K562 (cell line): ENCODE measurements around the gene B3GALT4. TPM values are rescaled to one million over a fixed set of nuclear protein-coding genes. Genes with fewer than 3 reads are reported as not detected.

Experiments used
- ARID1B ChIP-seq: fragments of 450-650 bp; IDR thresholded peaks from 2 replicates; pipeline ENCODE4 v1.6.1; 2016; ENCODE audit warnings: antibody characterized with exemption, mild to moderate bottlenecking, inconsistent platforms
- BRCA1 ChIP-seq, 2 experiments: fragments of 450-650 bp in 1 of 2; sonication (generic) in 1 of 2; formaldehyde crosslinking in 1 of 2; IDR thresholded peaks; 2 replicates each; pipeline versions ENCODE4 v1.5.0 to v1.6.1; 2017 to 2020; ENCODE audit warnings: mild to moderate bottlenecking in 1 of 2, missing genetic modification reagents in 1 of 2
- DPF2 ChIP-seq: fragments of 450-650 bp; IDR thresholded peaks from 2 replicates; pipeline ENCODE4 v1.6.1; 2016
- ILK ChIP-seq: fragments of 450-650 bp; IDR thresholded peaks from 2 replicates; pipeline ENCODE4 v1.6.1; 2016; ENCODE audit warnings: missing genetic modification characterization, low read depth, mild to moderate bottlenecking, missing compliant biosample characterization, moderate library complexity, borderline replicate concordance
- KAT2B ChIP-seq: IDR thresholded peaks from one replicate; pipeline ENCODE4 v1.6.1; 2012; ENCODE audit warnings: low read depth, mild to moderate bottlenecking, control low read depth, inconsistent platforms, low read length, moderate library complexity
- KDM4B ChIP-seq, 2 experiments: fragments of 450-650 bp in 1 of 2; sonication (generic) in 1 of 2; IDR thresholded peaks; 2 replicates each; pipeline ENCODE4 v1.6.1; 2016 to 2017; ENCODE audit warnings: borderline replicate concordance in 2 of 2, antibody characterized with exemption in 1 of 2, low read depth in 1 of 2, mild to moderate bottlenecking in 1 of 2
- MAZ ChIP-seq, 2 experiments: fragments of 450-650 bp in 1 of 2; sonication (generic) in 1 of 2; formaldehyde crosslinking; IDR thresholded peaks in 1 of 2; conservative IDR thresholded peaks in 1 of 2; 2 replicates each; pipeline versions ENCODE4 v1.4.0 to v1.5.0; 2020; ENCODE audit warnings: mild to moderate bottlenecking in 1 of 2, missing genetic modification reagents in 1 of 2
- RHOXF2B ChIP-seq: fragments of 250-450 bp; sonication (Bioruptor Pico); conservative IDR thresholded peaks from 2 replicates; pipeline ENCODE4 v1.5.1; 2021
- SAP30 ChIP-seq: fragments of 200-600 bp; sonication (generic); IDR thresholded peaks from 2 replicates; pipeline ENCODE4 v1.6.1; 2012; ENCODE audit warnings: borderline replicate concordance, low read depth, mild to moderate bottlenecking, moderate library complexity, low read length, control low read depth, inconsistent platforms; ENCODE audit not compliant: insufficient read depth, poor library complexity, severe bottlenecking
- TCF7L2 ChIP-seq: fragments of 150-350 bp; IDR thresholded peaks from 2 replicates; pipeline ENCODE4 v1.6.1; 2016; ENCODE audit warnings: low read depth, mild to moderate bottlenecking, low read length, moderate library complexity
- TEAD4 ChIP-seq, 2 experiments: sonication (generic) in 1 of 2; formaldehyde crosslinking in 1 of 2; IDR thresholded peaks; 2 replicates each; pipeline versions ENCODE4 v1.6.1 to v1.8.0; 2012 to 2022; ENCODE audit warnings: borderline replicate concordance in 1 of 2, inconsistent platforms in 1 of 2, low read length in 1 of 2, mild to moderate bottlenecking in 1 of 2, missing genetic modification reagents in 1 of 2
- ZFP30 ChIP-seq: fragments of 250-450 bp; sonication (Bioruptor Pico); IDR thresholded peaks from 2 replicates; pipeline ENCODE4 v1.8.0; 2022; ENCODE audit warnings: moderate library complexity, mild to moderate bottlenecking, inconsistent platforms, borderline replicate concordance
- ZNF121 ChIP-seq: sonication (generic); formaldehyde crosslinking; conservative IDR thresholded peaks from 2 replicates; pipeline ENCODE4 v1.8.0; 2022; ENCODE audit warnings: missing genetic modification reagents
- ZNF133 ChIP-seq: fragments of 250-450 bp; sonication (Bioruptor Pico); IDR thresholded peaks from 2 replicates; pipeline ENCODE4 v1.4.0; 2020; ENCODE audit warnings: mild to moderate bottlenecking
- ZNF3 ChIP-seq: fragments of 250-450 bp; sonication (Bioruptor Pico); IDR thresholded peaks from 2 replicates; pipeline ENCODE4 v1.5.0; 2021; ENCODE audit warnings: mild to moderate bottlenecking, moderate library complexity
- ZNF347 ChIP-seq: fragments of 450-650 bp; formaldehyde crosslinking; IDR thresholded peaks from 2 replicates; pipeline ENCODE4 v1.4.0; 2020; ENCODE audit warnings: low read depth, mild to moderate bottlenecking, moderate library complexity
- ZNF57 ChIP-seq: fragments of 450-650 bp; formaldehyde crosslinking; IDR thresholded peaks from 2 replicates; pipeline ENCODE4 v1.4.0; 2020; ENCODE audit warnings: mild to moderate bottlenecking, moderate library complexity
- ZNF695 ChIP-seq: fragments of 450-650 bp; formaldehyde crosslinking; IDR thresholded peaks from 2 replicates; pipeline ENCODE4 v1.4.0; 2020; ENCODE audit warnings: mild to moderate bottlenecking, moderate library complexity
- ZZZ3 ChIP-seq: fragments of 450-650 bp; IDR thresholded peaks from 2 replicates; pipeline ENCODE4 v1.6.1; 2016; ENCODE audit warnings: antibody characterized with exemption, mild to moderate bottlenecking, moderate library complexity
- polyA plus RNA-seq, 8 experiments: library from polyadenylated mRNA; depleted of rRNA in 4 of 8; stranded (reverse) in 5 of 8; unstranded in 3 of 8; fragments of >200 nt; fragmentation: Nextera tagmentation in 2 of 8; fragmentation: Illumina TruSeq in 1 of 8; extraction: Ambion mirVana in 2 of 8; extraction: Trizol in 1 of 8; gene quantifications; 2 replicates each; pipeline versions ENCODE4 v1.2.1 to v1.2.3, GENCODE V29; 2011 to 2014; ENCODE audit warnings: inconsistent platforms in 1 of 8, missing spikeins in 1 of 8
- total RNA-seq, 7 experiments: library from RNA; depleted of rRNA in 6 of 7; stranded (reverse); fragments of >200 nt in 6 of 7; fragmentation: Illumina TruSeq in 2 of 7; extraction: Trizol in 2 of 7; gene quantifications; 2 replicates each; pipeline versions ENCODE4 v1.2.1 to v1.2.3, GENCODE V29; 2011 to 2021; ENCODE audit warnings: low replicate concordance in 1 of 7
- TF ChIP-seq, protein P1 (sequence below): fragments of 450-650 bp; IDR thresholded peaks from 2 replicates; pipeline ENCODE4 v1.6.1; 2018; ENCODE audit warnings: mild to moderate bottlenecking, low read depth; ENCODE audit not compliant: partially characterized antibody
- TF ChIP-seq, protein P2 (sequence below): fragments of 250-450 bp; sonication (Bioruptor Pico); IDR thresholded peaks from 2 replicates; pipeline ENCODE4 v1.5.1; 2021; ENCODE audit warnings: mild to moderate bottlenecking
- TF ChIP-seq, protein P3 (sequence below): sonication (generic); formaldehyde crosslinking; IDR thresholded peaks from 2 replicates; pipeline ENCODE4 v1.8.1; 2023; ENCODE audit warnings: mild to moderate bottlenecking, missing genetic modification reagents
- TF ChIP-seq, protein P4 (sequence below): sonication (generic); formaldehyde crosslinking; IDR thresholded peaks from 2 replicates; pipeline ENCODE4 v1.9.0; 2022; ENCODE audit warnings: mild to moderate bottlenecking, missing genetic modification reagents

Gene B3GALT4
- total and polyA plus RNA-seq, 9 of the 15 experiments (the other 6 are each of a cell fraction or from before 2014, with no cell fraction given): 0.11 to 1.3 (median 0.53) TPM; not detected in 1

DNA sequence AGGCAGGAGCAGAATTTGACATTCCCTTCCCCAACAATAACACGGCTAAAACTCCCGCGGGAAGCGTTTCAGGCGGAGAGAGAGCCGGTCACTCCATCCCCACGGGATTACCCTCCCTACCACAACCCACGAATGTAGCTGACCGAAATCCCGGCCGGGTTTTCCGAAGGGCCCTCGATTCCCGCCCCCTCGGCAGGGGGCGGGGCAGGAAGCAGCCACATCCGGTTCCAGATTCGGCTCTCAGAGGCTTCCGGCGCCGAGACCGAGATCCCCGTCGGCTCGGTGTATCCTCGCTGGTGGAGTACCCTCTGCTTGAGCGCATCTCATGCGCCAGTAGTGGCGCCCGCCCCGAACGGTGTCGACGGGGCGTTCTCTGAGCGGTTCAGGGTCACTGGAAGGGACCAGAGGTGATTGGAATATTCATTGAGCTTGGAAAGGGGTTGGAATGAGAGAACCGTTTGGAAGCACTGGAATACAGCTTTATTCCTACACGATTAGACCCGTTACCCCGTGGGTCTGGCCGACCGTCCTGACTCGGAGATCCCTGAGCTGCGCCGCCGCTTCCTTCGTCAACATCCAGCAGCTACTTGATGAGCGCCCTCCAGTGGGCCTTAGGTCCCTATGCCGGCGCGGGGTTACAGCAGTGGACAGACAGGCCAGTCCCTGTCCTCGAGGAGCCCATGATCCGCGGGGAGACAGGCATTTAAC is 22.5 kb downstream of the B3GALT4 start (continued):
- TF ChIP-seq, protein P1, sequence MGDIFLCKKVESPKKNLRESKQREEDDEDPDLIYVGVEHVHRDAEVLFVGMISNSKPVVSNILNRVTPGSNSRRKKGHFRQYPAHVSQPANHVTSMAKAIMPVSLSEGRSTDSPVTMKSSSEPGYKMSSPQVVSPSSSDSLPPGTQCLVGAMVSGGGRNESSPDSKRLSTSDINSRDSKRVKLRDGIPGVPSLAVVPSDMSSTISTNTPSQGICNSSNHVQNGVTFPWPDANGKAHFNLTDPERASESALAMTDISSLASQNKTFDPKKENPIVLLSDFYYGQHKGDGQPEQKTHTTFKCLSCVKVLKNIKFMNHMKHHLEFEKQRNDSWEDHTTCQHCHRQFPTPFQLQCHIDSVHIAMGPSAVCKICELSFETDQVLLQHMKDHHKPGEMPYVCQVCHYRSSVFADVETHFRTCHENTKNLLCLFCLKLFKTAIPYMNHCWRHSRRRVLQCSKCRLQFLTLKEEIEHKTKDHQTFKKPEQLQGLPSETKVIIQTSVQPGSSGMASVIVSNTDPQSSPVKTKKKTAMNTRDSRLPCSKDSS: no peak
- TF ChIP-seq ARID1B: peak; percentile 62
- TF ChIP-seq DPF2: peak; percentile 72; the same call in 1 of the 2 replicates
- no peak for TF ChIP-seq TEAD4 (IDR thresholded peaks at IDR 0.05; ENCODE audit: low read length)
- TF ChIP-seq TEAD4 (CRISPR knock-in tag; IDR thresholded peaks at IDR 0.05; ENCODE audit: borderline replicate concordance): peak; percentile 69; the same call in 1 of the 2 replicates
- TF ChIP-seq ZNF133 (CRISPR knock-in tag): no peak
- TF ChIP-seq SAP30: peak; percentile 61
- TF ChIP-seq ZFP30: no peak; the same call in 1 of the 2 replicates
- no peak; a peak in 1 of 4 replicates for TF ChIP-seq KDM4B (IDR thresholded peaks at IDR 0.05; ENCODE audit: borderline replicate concordance in 2 of 2, low read depth in 1 of 2)
- no peak for TF ChIP-seq BRCA1 (IDR thresholded peaks at IDR 0.05)
- no peak for TF ChIP-seq BRCA1 (CRISPR knock-in tag; IDR thresholded peaks at IDR 0.05)
- TF ChIP-seq ZNF347: 0 out of 2 replicates have a peak, but pooled peaks have one; percentile 15
- no peak for TF ChIP-seq ZNF695 (CRISPR knock-in tag)
- TF ChIP-seq, protein P2, sequence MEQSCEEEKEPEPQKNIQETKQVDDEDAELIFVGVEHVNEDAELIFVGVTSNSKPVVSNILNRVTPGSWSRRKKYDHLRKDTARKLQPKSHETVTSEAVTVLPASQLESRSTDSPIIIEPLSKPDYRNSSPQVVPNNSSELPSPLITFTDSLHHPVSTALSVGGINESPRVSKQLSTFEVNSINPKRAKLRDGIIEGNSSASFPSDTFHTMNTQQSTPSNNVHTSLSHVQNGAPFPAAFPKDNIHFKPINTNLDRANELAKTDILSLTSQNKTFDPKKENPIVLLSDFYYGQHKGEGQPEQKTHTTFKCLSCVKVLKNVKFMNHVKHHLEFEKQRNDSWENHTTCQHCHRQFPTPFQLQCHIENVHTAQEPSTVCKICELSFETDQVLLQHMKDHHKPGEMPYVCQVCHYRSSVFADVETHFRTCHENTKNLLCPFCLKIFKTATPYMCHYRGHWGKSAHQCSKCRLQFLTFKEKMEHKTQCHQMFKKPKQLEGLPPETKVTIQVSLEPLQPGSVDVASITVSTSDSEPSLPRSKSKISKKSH: no peak
- no peak for TF ChIP-seq ILK (tag)
- TF ChIP-seq TCF7L2: no peak
- peak; percentile 79 for TF ChIP-seq RHOXF2B
- TF ChIP-seq ZNF121: no peak
- TF ChIP-seq MAZ (CRISPR knock-in tag; conservative IDR thresholded peaks at IDR 0.05 in 1 of 2, IDR thresholded peaks at IDR 0.05 in 1 of 2): peak; percentile 14 to 68; a peak in 2 of 4 replicates
- TF ChIP-seq, protein P3, sequence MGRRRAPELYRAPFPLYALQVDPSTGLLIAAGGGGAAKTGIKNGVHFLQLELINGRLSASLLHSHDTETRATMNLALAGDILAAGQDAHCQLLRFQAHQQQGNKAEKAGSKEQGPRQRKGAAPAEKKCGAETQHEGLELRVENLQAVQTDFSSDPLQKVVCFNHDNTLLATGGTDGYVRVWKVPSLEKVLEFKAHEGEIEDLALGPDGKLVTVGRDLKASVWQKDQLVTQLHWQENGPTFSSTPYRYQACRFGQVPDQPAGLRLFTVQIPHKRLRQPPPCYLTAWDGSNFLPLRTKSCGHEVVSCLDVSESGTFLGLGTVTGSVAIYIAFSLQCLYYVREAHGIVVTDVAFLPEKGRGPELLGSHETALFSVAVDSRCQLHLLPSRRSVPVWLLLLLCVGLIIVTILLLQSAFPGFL (CRISPR knock-in tag): no peak
- peak; percentile 45; the same call in 1 of the 2 replicates for TF ChIP-seq ZNF3
- no peak for TF ChIP-seq ZZZ3
- TF ChIP-seq ZNF57 (CRISPR knock-in tag): no peak
- TF ChIP-seq, protein P4, sequence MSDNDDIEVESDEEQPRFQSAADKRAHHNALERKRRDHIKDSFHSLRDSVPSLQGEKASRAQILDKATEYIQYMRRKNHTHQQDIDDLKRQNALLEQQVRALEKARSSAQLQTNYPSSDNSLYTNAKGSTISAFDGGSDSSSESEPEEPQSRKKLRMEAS (CRISPR knock-in tag): no peak; the same call in 1 of the 2 replicates
- no peak for TF ChIP-seq KAT2B
